ENCODE results near the gene CACNA2D2. TPM values are rescaled to one million over a fixed set of nuclear protein-coding genes. Genes with fewer than 3 reads are reported as not detected.

Gene CACNA2D2
- total and polyA plus RNA-seq, 2 of the 13 experiments (the other 11 are each of a cell fraction or from before 2014, with no cell fraction given), result not detected

Small RNA genes lying within 50 kb of the gene (small RNA-seq; reads per million reads assigned to genes)
- 0 to 1.9 (median 0.33) reads per million in 3 experiments for gene RNA5SP131 (ENCODE audit: insufficient read depth in 2 of 3, insufficient read length in 3 of 3, low read depth in 2 of 3, low replicate concordance in 1 of 3)

Other genes with a start within 250 kb of the CACNA2D2 start
- 25.6 and 93.2 TPM in 2 replicates for gene SEMA3B, start 234.5 kb downstream of the CACNA2D2 start, total RNA-seq (2016; rRNA removed; fragmentation: Illumina TruSeq; extraction: Trizol)
- 158 and 173 TPM in 2 replicates for gene SEMA3B, start 234.5 kb downstream of the CACNA2D2 start, polyA plus RNA-seq (2011; rRNA removed)
- 0.07 TPM in 1 of 2 replicates, not detected in the other for gene LSMEM2, start 224.5 kb downstream of the CACNA2D2 start, total RNA-seq (2016; rRNA removed; fragmentation: Illumina TruSeq; extraction: Trizol)
- gene LSMEM2, start 224.5 kb downstream of the CACNA2D2 start, polyA plus RNA-seq (2011; rRNA removed), result 0.41 and 0.44 TPM in 2 replicates
- gene IFRD2, start 211.2 kb downstream of the CACNA2D2 start, total RNA-seq (2016; rRNA removed; fragmentation: Illumina TruSeq; extraction: Trizol), result 81.4 and 96.1 TPM in 2 replicates
- gene IFRD2, start 211.2 kb downstream of the CACNA2D2 start, polyA plus RNA-seq (2011; rRNA removed), result 32.8 and 43.1 TPM in 2 replicates
- gene HYAL3, start 204.2 kb downstream of the CACNA2D2 start, total RNA-seq (2016; rRNA removed; fragmentation: Illumina TruSeq; extraction: Trizol), result 5.5 and 5.9 TPM in 2 replicates
- 10.4 and 12.9 TPM in 2 replicates for gene HYAL3, start 204.2 kb downstream of the CACNA2D2 start, polyA plus RNA-seq (2011; rRNA removed)
- 1.5 and 3.4 TPM in 2 replicates for gene NAA80, start 204.2 kb downstream of the CACNA2D2 start, total RNA-seq (2016; rRNA removed; fragmentation: Illumina TruSeq; extraction: Trizol)
- 8.7 and 13.1 TPM in 2 replicates for gene NAA80, start 204.2 kb downstream of the CACNA2D2 start, polyA plus RNA-seq (2011; rRNA removed)
- gene HYAL1, start 200.1 kb downstream of the CACNA2D2 start, total RNA-seq (2016; rRNA removed; fragmentation: Illumina TruSeq; extraction: Trizol), result 50.5 and 76.5 TPM in 2 replicates
- gene HYAL1, start 200.1 kb downstream of the CACNA2D2 start, polyA plus RNA-seq (2011; rRNA removed), result 193 and 218 TPM in 2 replicates
- gene HYAL2, start 180.9 kb downstream of the CACNA2D2 start, total RNA-seq (2016; rRNA removed; fragmentation: Illumina TruSeq; extraction: Trizol), result 40.9 and 76.2 TPM in 2 replicates
- 102 and 144 TPM in 2 replicates for gene HYAL2, start 180.9 kb downstream of the CACNA2D2 start, polyA plus RNA-seq (2011; rRNA removed)
- gene TUSC2, start 175.4 kb downstream of the CACNA2D2 start, total RNA-seq (2016; rRNA removed; fragmentation: Illumina TruSeq; extraction: Trizol), result 35.9 and 36.7 TPM in 2 replicates
- gene TUSC2, start 175.4 kb downstream of the CACNA2D2 start, polyA plus RNA-seq (2011; rRNA removed), result 38.5 and 39.1 TPM in 2 replicates
- 7.7 and 10.2 TPM in 2 replicates for gene RASSF1, start 162.8 kb downstream of the CACNA2D2 start, total RNA-seq (2016; rRNA removed; fragmentation: Illumina TruSeq; extraction: Trizol)
- gene RASSF1, start 162.8 kb downstream of the CACNA2D2 start, polyA plus RNA-seq (2011; rRNA removed), result 27.5 and 28.6 TPM in 2 replicates
- 0.49 and 0.60 TPM in 2 replicates for gene ZMYND10, start 157.9 kb downstream of the CACNA2D2 start, total RNA-seq (2016; rRNA removed; fragmentation: Illumina TruSeq; extraction: Trizol)
- gene ZMYND10, start 157.9 kb downstream of the CACNA2D2 start, polyA plus RNA-seq (2011; rRNA removed), result 0.74 and 1.8 TPM in 2 replicates
- gene NPRL2, start 152.9 kb downstream of the CACNA2D2 start, total RNA-seq (2016; rRNA removed; fragmentation: Illumina TruSeq; extraction: Trizol), result 25.3 and 30.6 TPM in 2 replicates
- gene NPRL2, start 152.9 kb downstream of the CACNA2D2 start, polyA plus RNA-seq (2011; rRNA removed), result 51.4 and 52.7 TPM in 2 replicates
- gene CYB561D2, start 152.8 kb downstream of the CACNA2D2 start, total RNA-seq (2016; rRNA removed; fragmentation: Illumina TruSeq; extraction: Trizol), result 9.1 and 17.2 TPM in 2 replicates
- 11.1 and 13.0 TPM in 2 replicates for gene CYB561D2, start 152.8 kb downstream of the CACNA2D2 start, polyA plus RNA-seq (2011; rRNA removed)
- gene TMEM115, start 144.1 kb downstream of the CACNA2D2 start, total RNA-seq (2016; rRNA removed; fragmentation: Illumina TruSeq; extraction: Trizol), result 15.2 and 30.7 TPM in 2 replicates
- gene TMEM115, start 144.1 kb downstream of the CACNA2D2 start, polyA plus RNA-seq (2011; rRNA removed), result 22.1 and 31.0 TPM in 2 replicates
- gene C3orf18, start 64.1 kb upstream of the CACNA2D2 start, total RNA-seq (2016; rRNA removed; fragmentation: Illumina TruSeq; extraction: Trizol), result 1.2 and 1.6 TPM in 2 replicates
- 4.6 and 4.8 TPM in 2 replicates for gene C3orf18, start 64.1 kb upstream of the CACNA2D2 start, polyA plus RNA-seq (2011; rRNA removed)
- gene HEMK1, start 65.9 kb upstream of the CACNA2D2 start, total RNA-seq (2016; rRNA removed; fragmentation: Illumina TruSeq; extraction: Trizol), result 6.3 and 9.8 TPM in 2 replicates
- gene HEMK1, start 65.9 kb upstream of the CACNA2D2 start, polyA plus RNA-seq (2011; rRNA removed), result 12.6 and 16.2 TPM in 2 replicates
- 0.73 and 0.91 TPM in 2 replicates for gene CISH, start 108.1 kb upstream of the CACNA2D2 start, total RNA-seq (2016; rRNA removed; fragmentation: Illumina TruSeq; extraction: Trizol)
- gene CISH, start 108.1 kb upstream of the CACNA2D2 start, polyA plus RNA-seq (2011; rRNA removed), result 1.5 and 2.8 TPM in 2 replicates
- 41.2 and 48.5 TPM in 2 replicates for gene MAPKAPK3, start 113.5 kb upstream of the CACNA2D2 start, total RNA-seq (2016; rRNA removed; fragmentation: Illumina TruSeq; extraction: Trizol)
- gene MAPKAPK3, start 113.5 kb upstream of the CACNA2D2 start, polyA plus RNA-seq (2011; rRNA removed), result 39.9 and 46.2 TPM in 2 replicates
- not detected in 2 replicates for gene DOCK3, start 171.3 kb upstream of the CACNA2D2 start, total RNA-seq (2016; rRNA removed; fragmentation: Illumina TruSeq; extraction: Trizol)
- not detected in 2 replicates for gene DOCK3, start 171.3 kb upstream of the CACNA2D2 start, polyA plus RNA-seq (2011; rRNA removed)

Measured in HepG2 (cell line).